HepG2 (cell line): Measurements from ENCODE around the gene TLCD1. TPM values are rescaled to one million over a fixed set of nuclear protein-coding genes. Genes with fewer than 3 reads are reported as not detected.

ENCODE experiments used
- ATAC-seq: fragments of 200-7000 bp; cut with Tn5 transposase; 3 replicates; pipeline ENCODE4 v1.9.1; 2020; ENCODE audit warnings: mild to moderate bottlenecking, moderate library complexity
- BruUV-seq: library from RNA; stranded (reverse); fragments of 400-500 nt; replicated peaks from 2 replicates; lab custom pipeline; 2021; lab: Mats Ljungman, UMichigan
- CTCF ChIA-PET: fragments of 300-600 bp; formaldehyde crosslinking; extraction: SDS; loops from one replicate; lab custom pipeline; 2021; ENCODE audit warnings: low total read pairs, inconsistent platforms, low intra/inter-chr PET ratio; lab: Yijun Ruan, JAX
- POLR2A ChIA-PET: fragments of 350-600 bp; sonication (Branson Sonifier 250); formaldehyde crosslinking; loops from one replicate; lab custom pipeline; 2020; ENCODE audit warnings: antibody characterized with exemption, inconsistent platforms; lab: Yijun Ruan, JAX
- DNase-seq: peaks from one replicate; pipeline ENCODE4 v3.0.0-alpha.2; 2015; ENCODE audit warnings: low spot score
- FAIRE-seq: peaks from 3 replicates; lab custom pipeline; 2011; peaks lifted over from hg19 to GRCh38; lab: Jason Lieb, UNC
- H2AFZ ChIP-seq: one replicate; pipeline ENCODE4 v1.6.1; 2011; ENCODE audit warnings: low read length, inconsistent platforms
- H3K27ac ChIP-seq: fragments of 300-600 bp; 3 replicates; pipeline ENCODE4 v1.8.0; 2011; ENCODE audit warnings: mixed run types, mild to moderate bottlenecking, mixed read lengths, low read length, inconsistent platforms; ENCODE audit not compliant: insufficient read depth; ENCODE audit errors: extremely low read length
- H3K27me3 ChIP-seq, 2 experiments: fragments of 200-600 bp in 1 of 2; 2 replicates in 1 of 2; 3 replicates in 1 of 2; pipeline versions ENCODE4 v1.6.0 to v1.8.0; 2011; ENCODE audit warnings: low read length in 2 of 2, mild to moderate bottlenecking in 2 of 2, moderate library complexity in 2 of 2, inconsistent platforms in 1 of 2; ENCODE audit not compliant: insufficient read depth in 2 of 2, control insufficient read depth in 1 of 2
- H3K36me3 ChIP-seq, 2 experiments: fragments of 200-600 bp in 1 of 2; replicated peaks in 1 of 2; 2 replicates in 1 of 2; 3 replicates in 1 of 2; pipeline versions ENCODE4 v1.5.1 to v1.8.0; 2011; ENCODE audit warnings: low read length in 2 of 2, inconsistent platforms in 1 of 2; ENCODE audit not compliant: insufficient read depth in 2 of 2, control insufficient read depth in 1 of 2
- H3K4me1 ChIP-seq: 2 replicates; pipeline ENCODE4 v1.5.1; 2012; ENCODE audit warnings: low read length, inconsistent platforms; ENCODE audit not compliant: insufficient read depth
- H3K4me2 ChIP-seq: 2 replicates; pipeline ENCODE4 v1.6.0; 2011; ENCODE audit warnings: low read depth, low read length, inconsistent platforms
- H3K4me3 ChIP-seq, 3 experiments: fragments of 200-600 bp in 1 of 3; sonication (generic), shearing (Covaris generic) in 1 of 3; replicated peaks in 1 of 3; 2 replicates each; pipeline ENCODE4 v1.5.1; 2011 to 2016; ENCODE audit warnings: low read length in 3 of 3, inconsistent platforms in 2 of 3, low read depth in 2 of 3, mild to moderate bottlenecking in 2 of 3, control low read depth in 1 of 3, mixed read lengths in 1 of 3; ENCODE audit not compliant: insufficient read depth in 1 of 3
- H3K79me2 ChIP-seq: one replicate; pipeline ENCODE4 v1.6.1; 2011; ENCODE audit warnings: low read length, inconsistent platforms; ENCODE audit not compliant: insufficient read depth
- H3K9ac ChIP-seq: 2 replicates; pipeline ENCODE4 v1.6.0; 2011; ENCODE audit warnings: mild to moderate bottlenecking, low read depth, low read length, inconsistent platforms; ENCODE audit not compliant: insufficient read depth
- H3K9me3 ChIP-seq: 2 replicates; pipeline ENCODE4 v1.5.1; 2012; ENCODE audit warnings: mild to moderate bottlenecking, low read length
- H4K20me1 ChIP-seq: 2 replicates; pipeline ENCODE4 v1.6.0; 2011; ENCODE audit warnings: inconsistent platforms, mild to moderate bottlenecking, low read length, moderate library complexity; ENCODE audit not compliant: insufficient read depth
- FOXA1 ChIP-seq, 2 experiments: fragments of 450-650 bp in 1 of 2; sonication (generic) in 1 of 2; formaldehyde crosslinking in 1 of 2; IDR thresholded peaks; 2 replicates each; pipeline versions ENCODE4 v1.4.0 to v1.6.1; 2016 to 2020; ENCODE audit warnings: missing genetic modification reagents in 1 of 2
- FOXO1 ChIP-seq: sonication (generic); formaldehyde crosslinking; IDR thresholded peaks from 2 replicates; pipeline ENCODE4 v1.4.0; 2020; ENCODE audit warnings: missing genetic modification reagents
- FOXP4 ChIP-seq: sonication (generic); formaldehyde crosslinking; IDR thresholded peaks from 2 replicates; pipeline ENCODE4 v1.4.0; 2020; ENCODE audit warnings: missing genetic modification reagents
- HNF4A ChIP-seq: sonication (generic); formaldehyde crosslinking; IDR thresholded peaks from 2 replicates; pipeline ENCODE4 v1.4.0; 2020; ENCODE audit warnings: missing genetic modification reagents
- NFE2 ChIP-seq: sonication (generic); formaldehyde crosslinking; IDR thresholded peaks from 2 replicates; pipeline ENCODE4 v1.4.0; 2020; ENCODE audit warnings: missing genetic modification reagents
- PRPF4 ChIP-seq: fragments of 200-400 bp; formaldehyde crosslinking; IDR thresholded peaks from 2 replicates; pipeline ENCODE4 v1.6.1; 2016; ENCODE audit warnings: low read length, low read depth; ENCODE audit not compliant: poor library complexity, severe bottlenecking
- RBAK ChIP-seq: sonication (generic); formaldehyde crosslinking; IDR thresholded peaks from 2 replicates; pipeline ENCODE4 v1.5.1; 2020; ENCODE audit warnings: mild to moderate bottlenecking, missing genetic modification reagents
- RERE ChIP-seq: IDR thresholded peaks from 2 replicates; pipeline ENCODE4 v1.6.1; 2016; ENCODE audit warnings: low read depth, missing genetic modification reagents, missing compliant biosample characterization
- YY1 ChIP-seq: IDR thresholded peaks from 2 replicates; pipeline ENCODE4 v1.6.1; 2011; ENCODE audit warnings: low read length, low read depth, moderate library complexity, mild to moderate bottlenecking; ENCODE audit not compliant: insufficient read depth, insufficient replicate concordance
- ZBTB7B ChIP-seq: sonication (generic); formaldehyde crosslinking; IDR thresholded peaks from 2 replicates; pipeline ENCODE4 v1.4.0; 2020; ENCODE audit warnings: missing genetic modification reagents
- ZFY ChIP-seq: sonication (generic); formaldehyde crosslinking; IDR thresholded peaks from 2 replicates; pipeline ENCODE4 v1.4.0; 2020; ENCODE audit warnings: missing genetic modification reagents
- ZNF570 ChIP-seq: sonication (generic); formaldehyde crosslinking; IDR thresholded peaks from 2 replicates; pipeline ENCODE4 v1.4.0; 2020; ENCODE audit warnings: mild to moderate bottlenecking, missing genetic modification reagents, borderline replicate concordance
- ZNF574 ChIP-seq: sonication (generic); formaldehyde crosslinking; IDR thresholded peaks from 2 replicates; pipeline ENCODE4 v1.4.0; 2020; ENCODE audit warnings: missing genetic modification reagents
- ZNF652 ChIP-seq: IDR thresholded peaks from 2 replicates; pipeline ENCODE4 v1.6.1; 2016; ENCODE audit warnings: low read depth, borderline replicate concordance
- WGBS: methylation state at CpG from one replicate; pipeline ENCODE4 v1.1.6; 2017; ENCODE audit warnings: low lambda C conversion rate; 5-methylcytosine and 5-hydroxymethylcytosine counted together
- in situ Hi-C: cut with HindIII; loops from 2 replicates; pipeline ENCODE4 v1.10.0; 2017; ENCODE audit warnings: low pct_unique_long_range_greater_than_20kb; ENCODE audit not compliant: extremely low pct_ligation_motif_present
- intact Hi-C: fragments of 100-400 bp; cut with micrococcal nuclease; formaldehyde crosslinking; loops from one replicate; pipeline ENCODE4 v1.10.0; 2022; ENCODE audit not compliant: unreplicated experiment
- polyA plus RNA-seq, 8 experiments: library from polyadenylated mRNA; depleted of rRNA in 3 of 8; stranded (reverse) in 7 of 8; unstranded in 1 of 8; fragments of >200 nt; fragmentation: Illumina TruSeq in 4 of 8; extraction: Trizol in 4 of 8; gene quantifications; 2 replicates each; pipeline versions ENCODE4 v1.2.1 to v1.2.3, GENCODE V29; 2011 to 2016; ENCODE audit warnings: low read depth in 4 of 8, missing spikeins in 1 of 8, mixed read lengths in 1 of 8; ENCODE audit not compliant: insufficient read depth in 1 of 8
- total RNA-seq, 5 experiments: library from RNA; depleted of rRNA; stranded (reverse); fragments of >200 nt; fragmentation: Illumina TruSeq; extraction: Trizol; gene quantifications; 2 replicates each; pipeline ENCODE4 v1.2.3, GENCODE V29; 2016; ENCODE audit warnings: low read depth in 1 of 5

The TLCD1 gene
- total and polyA plus RNA-seq, 2 of the 13 experiments (the other 11 are each of a cell fraction or from before 2014, with no cell fraction given) = 14.9 to 19.6 TPM

- TF ChIP-seq ZNF570 (CRISPR knock-in tag) (no peak), FOXA1 (IDR thresholded peaks at IDR 0.05) (no peak), FOXA1 (CRISPR knock-in tag; IDR thresholded peaks at IDR 0.05) (no peak), NFE2 (no peak), ZBTB7B (CRISPR knock-in tag) (no peak), FOXP4 (no peak), FOXO1 (CRISPR knock-in tag) (no peak)
- TF ChIP-seq, all 625 proteins: peak for 0
Observed at GRCh38 chr17:28689011-28689410, 37.0 kb downstream of the TLCD1 start (continued).

GRCh38 chr17:28688481-28688880 is 37.6 kb downstream of the TLCD1 start:
- Histone ChIP-seq H3K27me3 (no peaks in the 10 kb centered on the region), H3K9ac (no peak overlapping the region), H3K36me3 (peaks cover 45 to 80% of the 10 kb centered on the region in 2 experiments), H3K79me2 (no peaks in the 10 kb centered on the region), H4K20me1 (no peaks in the 10 kb centered on the region), H3K4me3 (no peak overlapping the region), H3K9me3 (no peaks in the 10 kb centered on the region), H3K27ac (no peak overlapping the region), H3K4me1 (0 out of 2 replicates have a peak, but pooled peaks cover 7% of the 10 kb centered on the region), H2AFZ (no peak overlapping the region), H3K4me2 (no peak overlapping the region)
- intact Hi-C loops = no loop called here
- ATAC-seq = no peak
- no peak for FAIRE-seq
- WGBS = 90% methylated on average over 4 of the region's 4 CpGs
- POLR2A ChIA-PET = interaction anchor here (0.7 to 2.9 kb wide), 4 partner anchors 10 to 45 kb away, joined by 3 to 13 read pairs (median 6); partner anchors contain the start of gene RPL23A
- no TSS peak for BruUV-seq
- CTCF ChIA-PET = interaction anchor here (1.7 kb wide), 1 partner anchor 61 kb away, joined by 4 read pairs; no protein-coding TSS in a partner anchor
- in situ Hi-C loops = no loop called here
- DNase-seq = no peak
- TF ChIP-seq RBAK (CRISPR knock-in tag) (no peak), HNF4A (0 out of 2 replicates have a peak, but pooled peaks have one; percentile 16), YY1 (no peak), RERE (no peak), PRPF4 (no peak), ZFY (CRISPR knock-in tag) (no peak), ZNF652 (CRISPR knock-in tag) (peak; percentile 60; the same call in 1 of the 2 replicates), ZNF574 (CRISPR knock-in tag) (no peak)
